GM18868 (cell line): Measurements from ENCODE around the gene UAP1L1.

ENCODE experiments used
- ATAC-seq: cut with Tn5 transposase; IDR thresholded peaks from one replicate; pipeline ENCODE4 v1.9.1; 2021; ENCODE audit warnings: mild to moderate bottlenecking, moderate library complexity; ENCODE audit not compliant: unreplicated experiment

The UAP1L1 gene

DNA sequence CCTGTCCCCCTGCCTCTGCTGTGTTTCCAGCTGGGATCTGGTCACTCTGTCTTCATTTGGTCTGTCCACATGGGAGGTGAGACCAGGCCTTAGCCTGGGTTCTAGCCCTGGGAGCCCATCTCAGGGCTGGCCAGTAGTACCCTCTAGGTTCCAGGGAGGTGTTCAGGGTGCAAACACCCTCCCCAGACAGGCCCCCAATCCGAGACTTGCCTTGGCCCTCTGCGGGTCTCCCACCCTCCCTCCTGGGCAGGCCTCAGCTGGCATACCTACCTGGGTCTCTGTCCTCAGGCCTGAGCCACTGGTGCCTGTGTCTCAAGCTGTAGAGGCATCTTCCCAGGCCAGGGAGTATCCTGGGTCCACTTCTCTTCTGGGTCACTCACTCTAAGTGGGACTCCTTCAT, 6.0 kb upstream of the UAP1L1 start:
- no peak for ATAC-seq

DNA sequence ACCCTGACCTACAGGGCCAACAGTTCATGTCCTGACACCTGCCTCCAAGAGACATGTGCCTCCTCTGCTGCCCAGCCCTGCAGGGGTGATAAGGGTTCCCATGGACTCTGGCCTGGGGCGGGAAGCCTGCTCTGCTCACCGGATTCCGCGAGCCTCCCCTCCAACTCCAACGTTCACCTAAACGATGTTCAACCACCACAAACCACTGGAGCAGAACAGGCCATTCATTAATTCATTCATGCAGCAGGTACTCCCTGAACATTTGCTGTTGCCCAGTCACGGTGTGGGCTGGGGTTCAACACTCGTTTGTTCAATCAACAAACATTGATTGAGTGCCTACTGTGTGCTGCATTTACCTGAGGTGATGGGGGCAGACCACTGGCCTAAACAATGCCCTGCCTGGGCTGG, 3.3 kb upstream of the UAP1L1 start:
- ATAC-seq: no peak

DNA sequence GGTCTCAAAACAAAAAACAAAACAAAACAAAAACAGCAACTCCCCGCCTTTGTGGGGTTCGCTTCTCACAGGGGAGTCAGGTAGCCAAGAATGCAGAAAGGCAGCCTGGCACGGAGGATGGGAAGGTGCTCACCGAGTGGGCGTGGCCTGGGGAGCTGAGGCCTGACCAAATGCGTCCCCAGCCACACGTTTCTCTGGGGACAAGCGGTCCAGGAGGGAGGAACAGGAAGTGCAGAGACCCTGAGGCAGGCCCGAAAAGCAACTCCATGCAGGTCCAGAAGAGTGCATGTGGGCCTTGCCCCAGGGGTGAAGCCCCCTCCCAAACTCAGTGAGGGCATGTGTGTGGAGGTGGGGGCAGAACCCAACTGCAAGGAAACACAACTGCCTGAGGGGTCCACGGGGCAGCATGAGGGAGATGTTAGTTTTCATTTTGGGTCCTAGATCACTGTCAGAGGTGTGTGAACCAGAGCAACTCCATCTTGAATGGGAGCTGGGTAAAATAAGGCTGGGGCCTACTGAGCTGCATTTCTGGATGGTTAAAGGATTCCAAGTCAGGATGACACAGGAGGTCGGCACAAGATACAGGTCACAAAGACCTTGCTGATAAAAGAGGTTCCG, 2.6 kb upstream of the UAP1L1 start:
- ATAC-seq: no peak

DNA sequence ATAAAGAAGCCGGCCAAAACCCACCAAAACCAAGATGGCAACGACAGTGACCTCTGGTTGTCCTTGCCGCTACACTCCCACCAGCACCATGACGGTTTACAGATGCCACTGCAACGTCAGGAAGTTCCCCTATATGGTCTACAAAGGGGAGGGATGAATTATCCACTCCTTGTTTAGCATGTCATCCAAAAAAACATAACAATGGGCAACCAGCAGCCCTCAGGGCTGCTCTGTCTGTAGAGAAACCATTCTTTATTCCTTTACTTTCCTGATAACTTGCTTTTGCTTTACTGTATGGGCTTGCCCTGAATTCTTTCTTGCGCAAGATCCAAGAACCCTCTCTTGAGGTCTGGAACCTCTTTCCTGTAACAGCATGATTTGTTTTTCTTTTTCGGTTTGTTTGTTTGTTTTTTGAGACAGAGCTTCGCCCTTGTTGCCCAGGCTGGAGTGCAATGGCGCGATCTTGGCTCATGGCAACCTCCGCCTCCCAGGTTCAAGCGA, 2.0 kb upstream of the UAP1L1 start:
- no peak for ATAC-seq

DNA sequence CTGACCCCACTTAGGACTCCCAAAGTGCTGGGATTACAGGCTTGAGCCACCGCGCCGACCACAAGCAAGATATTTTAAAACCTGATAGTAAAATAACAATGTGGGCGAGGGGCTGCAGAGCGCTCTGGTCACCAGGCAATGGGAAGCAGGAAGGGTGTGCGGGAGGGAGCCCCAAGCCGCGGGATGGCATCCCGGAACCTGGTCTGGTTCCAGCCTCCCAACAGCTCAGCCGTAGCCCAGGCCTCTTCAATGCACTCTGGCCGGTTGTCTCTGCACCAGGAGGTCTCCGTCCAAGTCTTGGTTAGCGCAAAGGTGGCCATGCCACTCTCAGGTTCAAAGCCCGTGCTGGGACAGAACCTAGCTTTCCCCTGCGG, 694 bp upstream of the UAP1L1 start:
- ATAC-seq: no peak

DNA sequence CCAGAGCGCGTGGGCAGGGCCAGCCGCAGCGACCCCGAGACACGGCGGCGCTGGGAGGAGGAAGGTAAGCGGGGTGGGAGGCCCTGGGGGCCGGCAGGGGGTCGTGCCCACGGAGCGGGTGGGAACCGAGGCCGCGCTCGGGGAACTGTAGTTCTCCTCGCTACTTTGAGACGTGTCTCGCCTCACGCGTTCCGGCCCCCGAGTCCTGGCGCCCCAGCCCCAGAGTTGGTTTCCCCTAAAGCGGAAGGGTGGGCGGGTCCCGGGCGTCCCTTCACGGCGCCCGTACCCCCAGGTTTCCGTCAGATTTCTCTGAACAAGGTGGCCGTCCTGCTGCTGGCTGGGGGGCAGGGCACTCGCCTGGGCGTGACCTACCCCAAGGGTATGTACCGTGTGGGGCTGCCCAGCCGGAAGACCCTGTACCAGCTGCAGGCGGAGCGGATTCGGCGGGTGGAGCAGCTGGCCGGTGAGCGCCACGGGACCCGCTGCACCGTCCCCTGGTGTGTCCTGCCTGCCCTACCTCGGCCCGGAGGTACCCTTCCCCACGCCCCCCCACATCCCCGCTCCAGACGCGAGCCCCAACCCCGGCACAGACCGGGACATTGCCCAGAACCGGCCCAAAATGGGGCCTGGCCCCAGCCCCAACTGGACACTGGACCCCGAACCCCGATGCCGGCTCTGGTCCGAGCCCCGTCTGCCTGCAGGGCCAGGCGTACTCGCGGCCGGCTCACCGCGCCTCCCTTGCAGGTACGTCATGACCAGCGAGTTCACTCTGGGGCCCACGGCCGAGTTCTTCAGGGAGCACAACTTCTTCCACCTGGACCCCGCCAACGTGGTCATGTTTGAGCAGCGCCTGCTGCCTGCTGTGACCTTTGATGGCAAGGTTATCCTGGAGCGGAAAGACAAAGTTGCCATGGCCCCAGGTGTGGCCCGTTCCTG, 709 bp downstream of the UAP1L1 start:
- ATAC-seq: no peak

DNA sequence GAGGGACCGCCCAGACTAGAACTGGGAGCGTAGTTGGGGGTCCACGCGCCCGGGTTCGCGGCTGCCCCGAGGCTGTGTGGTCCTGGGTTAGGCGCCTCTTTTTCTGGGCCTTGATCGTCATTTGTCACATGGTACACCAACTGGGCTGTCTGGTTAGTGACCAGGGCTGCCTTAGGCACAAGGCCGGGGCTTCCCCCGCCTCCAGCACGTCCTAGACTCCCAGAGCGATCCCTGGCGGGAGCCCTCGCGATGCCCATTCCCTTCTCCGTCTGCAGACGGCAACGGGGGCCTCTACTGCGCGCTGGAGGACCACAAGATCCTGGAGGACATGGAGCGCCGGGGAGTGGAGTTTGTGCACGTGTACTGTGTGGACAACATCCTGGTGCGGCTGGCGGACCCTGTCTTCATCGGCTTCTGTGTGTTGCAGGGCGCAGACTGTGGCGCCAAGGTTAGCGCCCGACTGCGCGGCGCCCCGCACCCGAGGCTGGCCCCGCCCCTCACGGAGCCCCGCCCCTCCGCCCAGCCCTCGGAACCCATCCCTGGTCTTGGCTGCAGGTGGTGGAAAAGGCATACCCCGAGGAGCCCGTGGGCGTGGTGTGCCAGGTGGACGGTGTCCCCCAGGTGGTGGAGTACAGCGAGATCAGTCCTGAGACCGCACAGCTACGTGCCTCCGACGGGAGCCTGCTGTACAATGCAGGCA, 1.5 kb downstream of the UAP1L1 start:
- ATAC-seq: no peak

DNA sequence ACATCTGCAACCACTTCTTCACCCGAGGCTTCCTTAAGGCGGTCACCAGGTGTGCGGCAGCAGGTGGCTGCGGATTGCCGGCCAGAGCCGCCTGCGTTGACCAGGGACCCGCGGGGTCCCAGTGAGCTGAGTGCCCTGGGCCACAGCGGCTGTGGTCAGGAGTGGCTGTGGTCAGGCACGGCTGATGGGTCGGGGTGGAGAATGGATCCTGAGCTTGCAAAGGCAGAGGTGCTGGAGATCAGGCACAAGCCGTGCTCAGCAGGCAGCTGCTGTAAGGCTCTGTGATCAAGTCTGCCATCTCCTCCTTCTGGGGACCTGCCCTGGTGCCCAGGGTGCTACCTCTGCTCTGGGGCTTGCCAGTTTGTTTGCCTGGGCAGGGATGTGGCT, 2.1 kb downstream of the UAP1L1 start:
- no peak for ATAC-seq

DNA sequence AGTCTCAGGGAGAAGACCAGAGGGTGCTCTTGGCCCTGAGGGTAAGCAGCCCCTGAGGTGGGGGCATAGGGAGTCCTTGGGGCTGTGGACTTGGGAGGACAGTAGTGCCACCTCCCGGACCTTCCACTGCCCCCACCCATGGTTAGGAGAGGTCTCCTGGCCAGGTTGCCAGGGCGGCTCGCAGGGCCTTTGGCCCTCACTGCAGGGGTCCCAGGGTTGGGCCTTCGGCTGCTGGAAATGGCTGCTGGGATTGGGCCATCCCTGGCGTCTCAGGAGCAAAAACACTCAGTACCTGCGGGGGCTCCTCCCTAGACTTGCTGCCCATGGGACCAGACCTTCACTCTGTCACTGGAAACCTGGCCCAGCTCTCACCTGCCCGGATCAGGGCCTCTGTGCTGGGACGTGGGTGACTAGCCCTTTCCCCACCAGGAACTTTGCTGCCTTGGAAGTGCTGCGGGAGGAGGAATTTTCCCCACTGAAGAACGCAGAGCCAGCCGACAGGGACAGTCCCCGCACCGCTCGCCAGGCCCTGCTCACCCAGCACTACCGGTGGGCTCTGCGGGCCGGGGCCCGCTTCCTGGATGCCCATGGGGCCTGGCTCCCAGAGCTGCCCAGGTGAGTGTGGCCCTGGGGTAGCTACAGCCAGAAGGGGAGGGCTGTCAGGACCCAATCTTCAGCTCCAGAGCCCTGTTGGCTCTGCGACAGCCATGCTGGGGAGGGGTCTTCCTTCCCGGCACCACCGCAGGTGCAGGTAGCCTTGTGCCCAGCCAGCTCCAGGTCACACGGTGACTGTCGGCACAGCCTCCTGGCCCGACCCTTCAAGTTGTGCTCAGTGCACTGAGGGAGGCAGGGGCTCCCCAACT, 3.2 kb downstream of the UAP1L1 start:
- no peak for ATAC-seq

DNA sequence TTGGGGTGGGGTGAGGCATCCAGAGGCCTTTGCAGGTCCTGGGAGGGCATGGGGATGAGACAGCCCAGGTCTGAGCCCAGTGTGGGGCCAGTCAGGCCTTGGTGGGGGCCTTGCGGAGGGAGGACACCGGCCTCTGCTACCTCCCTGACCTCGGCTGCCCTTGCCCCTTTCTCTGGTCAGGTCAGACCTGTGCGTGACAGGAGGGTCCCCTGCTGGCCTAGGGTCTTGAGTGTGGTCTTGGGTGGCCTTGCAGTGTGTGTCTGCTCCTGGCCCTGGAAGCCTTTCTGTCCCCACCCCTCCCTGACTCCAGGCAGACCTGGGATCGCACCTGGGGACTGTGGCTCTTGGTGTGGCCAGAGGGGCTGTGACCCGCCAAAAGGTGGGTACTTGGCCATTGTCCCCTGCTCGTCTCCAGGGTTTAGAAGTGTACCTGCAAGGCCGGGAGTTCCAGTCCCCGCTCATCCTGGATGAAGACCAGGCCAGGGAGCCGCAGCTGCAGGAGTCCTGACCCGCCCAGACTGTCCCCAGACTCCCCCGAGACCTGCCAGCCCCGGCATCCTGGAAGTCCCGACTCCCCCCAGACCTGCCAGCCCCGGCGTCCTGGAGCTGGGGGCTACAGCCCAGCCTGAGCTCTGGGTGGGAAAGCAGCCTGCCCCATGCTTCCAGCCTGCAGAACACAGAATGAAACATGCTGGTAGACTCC, 5.1 kb downstream of the UAP1L1 start:
- no peak for ATAC-seq

DNA sequence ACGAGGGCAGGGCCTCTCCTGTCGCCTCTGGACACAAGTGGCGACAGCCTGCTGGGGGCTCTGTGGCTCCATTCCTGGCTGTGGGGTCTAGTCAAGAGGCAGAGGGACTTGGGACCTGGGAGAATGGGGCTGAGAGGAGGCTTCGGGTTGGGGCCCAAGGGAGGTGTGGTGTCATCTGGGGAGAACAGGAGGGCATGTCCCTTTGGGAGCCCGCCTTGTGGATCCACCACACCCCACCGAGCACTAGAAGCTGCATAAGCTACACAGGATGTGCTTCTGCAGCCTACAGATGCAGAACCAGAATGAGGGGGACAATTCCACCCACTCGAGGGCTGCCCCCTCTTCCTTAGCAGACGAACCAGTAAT, 5.6 kb downstream of the UAP1L1 start:
- ATAC-seq: no peak

DNA sequence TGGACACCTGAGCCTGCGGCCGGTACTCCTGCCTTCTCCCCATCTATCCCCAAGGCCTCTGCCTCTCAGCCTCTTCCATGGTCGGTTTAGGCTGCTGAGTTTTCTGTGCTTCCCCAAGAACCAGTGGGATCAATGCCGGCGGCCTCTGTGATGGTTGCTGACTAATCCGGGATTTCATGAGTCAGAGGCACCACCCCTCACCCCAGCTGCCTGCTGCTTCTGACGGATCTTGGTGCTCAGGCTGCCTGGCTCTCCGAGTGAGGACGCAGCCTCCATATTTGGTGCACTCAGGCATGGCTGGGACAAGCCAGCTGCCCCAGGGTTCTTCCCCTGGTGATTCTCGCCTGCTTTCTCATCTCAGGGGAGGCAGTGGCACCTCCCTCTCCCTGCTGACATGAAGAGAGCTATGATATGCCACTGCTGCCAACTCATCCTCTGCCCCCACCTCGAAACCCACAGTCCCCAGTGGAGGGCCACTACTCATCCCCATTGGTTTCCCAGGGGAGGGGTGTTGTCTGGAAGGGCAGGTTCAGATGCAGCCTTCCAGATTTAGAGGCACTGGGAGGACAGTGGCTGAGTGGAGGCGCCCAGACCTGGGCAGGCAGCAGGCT, 6.2 kb downstream of the UAP1L1 start:
- ATAC-seq: peak; percentile 28

DNA sequence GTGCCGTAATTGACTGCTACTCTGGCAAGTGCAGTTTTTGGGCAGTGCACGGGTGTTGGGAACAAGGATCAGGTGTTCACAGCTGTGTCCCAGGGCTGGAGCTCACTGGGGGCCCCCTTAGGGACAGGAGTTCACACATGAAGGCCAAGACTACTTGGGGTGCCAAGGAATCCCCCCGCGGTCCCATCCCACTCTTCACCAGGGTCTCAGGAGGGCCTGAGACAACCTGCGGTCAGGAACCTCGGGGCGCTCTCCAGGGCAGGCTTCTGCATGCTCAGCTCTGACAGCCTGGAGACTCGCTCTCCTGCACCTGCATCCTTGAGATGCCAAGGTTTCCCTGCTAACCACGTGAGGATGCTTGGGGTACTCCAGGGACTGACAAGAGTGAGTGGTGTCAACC, 7.2 kb downstream of the UAP1L1 start:
- no peak for ATAC-seq

DNA sequence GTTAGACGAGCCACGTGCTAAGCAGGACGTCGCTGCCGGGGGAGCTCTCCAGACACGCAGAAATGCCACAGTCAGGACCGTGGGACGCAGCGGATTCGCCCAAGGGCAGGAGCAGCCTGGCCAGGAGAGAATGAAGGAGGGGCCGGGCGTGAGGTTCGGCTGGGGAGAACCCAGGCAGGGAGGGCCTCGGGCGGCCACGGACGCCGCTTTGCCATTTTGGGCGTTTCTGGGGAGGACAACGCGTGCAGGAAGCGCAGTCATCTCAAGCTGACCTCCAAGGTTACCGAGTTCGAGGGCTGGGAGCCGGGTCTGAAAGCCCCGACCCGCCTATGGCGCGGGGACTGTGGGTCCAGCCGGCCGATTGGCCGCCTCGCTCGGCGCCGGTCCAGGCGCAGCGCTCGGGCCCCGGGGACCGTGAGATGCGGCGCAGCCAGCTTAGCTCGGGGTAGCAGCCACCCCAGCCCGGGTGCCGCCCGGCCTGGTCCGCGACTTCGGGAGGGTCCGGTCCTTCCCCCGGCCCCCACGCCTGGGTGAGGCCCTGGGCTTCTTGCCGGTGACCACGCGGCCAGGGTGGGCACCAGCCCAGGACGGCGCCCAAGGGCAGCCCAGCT, 8.7 kb downstream of the UAP1L1 start:
- no peak for ATAC-seq

DNA sequence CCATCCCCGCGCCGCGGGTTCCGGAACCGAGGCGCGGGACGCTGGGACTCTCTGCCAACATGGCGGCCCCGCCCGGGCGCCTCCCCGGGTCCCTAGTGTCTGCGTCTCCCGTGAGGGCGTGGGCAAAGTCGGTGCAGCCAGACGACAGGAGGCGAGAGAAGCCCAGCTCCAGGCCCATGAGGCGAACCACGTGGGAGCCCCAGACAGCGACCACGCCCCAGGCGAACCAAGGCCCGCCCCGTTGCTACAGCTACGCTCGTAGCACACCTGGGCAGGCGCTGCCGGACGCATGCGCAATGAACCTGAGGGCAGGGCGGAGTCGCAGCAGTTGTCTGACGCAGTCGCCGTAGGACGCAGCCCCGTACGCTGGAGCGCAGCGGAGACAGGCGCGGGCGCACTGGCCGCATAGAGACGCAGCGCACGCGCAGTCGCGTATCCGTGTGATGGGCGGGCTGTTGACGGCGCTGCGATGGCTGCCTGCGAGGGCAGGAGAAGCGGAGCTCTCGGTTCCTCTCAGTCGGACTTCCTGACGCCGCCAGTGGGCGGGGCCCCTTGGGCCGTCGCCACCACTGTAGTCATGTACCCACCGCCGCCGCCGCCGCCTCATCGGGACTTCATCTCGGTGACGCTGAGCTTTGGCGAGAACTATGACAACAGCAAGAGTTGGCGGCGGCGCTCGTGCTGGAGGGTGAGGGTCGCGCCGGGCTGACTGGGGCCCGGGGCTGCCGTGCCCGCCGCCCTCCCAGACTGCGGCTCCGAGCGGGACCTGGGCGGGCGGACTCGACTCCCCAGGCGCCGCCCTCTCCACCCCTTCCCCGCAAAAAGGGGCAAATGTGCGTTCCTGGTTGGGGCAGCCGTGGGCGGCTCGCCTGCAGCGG, 9.5 kb downstream of the UAP1L1 start, which contains the start of gene MAN1B1:
TSS of gene MAN1B1 (plus strand) at position 455 of the 878 bp plus-strand sequence. CDS start at position 470, 15 bp downstream.
- ATAC-seq: peak; percentile 72

DNA sequence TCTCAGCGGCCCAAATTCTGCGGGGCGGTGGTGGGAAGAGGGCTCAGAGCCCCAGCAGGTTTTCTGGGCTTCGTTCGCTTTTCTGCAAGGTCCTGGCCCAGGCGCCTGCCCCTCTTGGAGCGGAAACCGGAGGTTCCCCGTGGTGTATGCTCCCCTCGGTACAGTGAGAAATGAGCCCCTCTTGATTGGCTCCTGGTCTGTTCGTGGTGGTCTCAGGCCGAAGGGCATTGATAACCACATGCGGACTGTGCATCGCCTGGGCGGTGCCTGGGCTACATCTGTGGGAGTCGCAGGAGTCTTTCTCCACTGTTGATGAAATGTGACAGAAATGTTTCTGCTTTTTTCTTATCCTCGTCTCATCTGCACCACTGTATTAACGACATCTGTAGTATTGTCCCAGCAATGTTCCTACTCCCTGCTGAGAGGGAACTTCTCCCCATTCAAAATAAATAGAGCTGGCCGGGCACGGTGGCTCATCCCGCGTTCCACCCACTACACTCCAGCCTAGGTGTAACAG, 10.2 kb downstream of the UAP1L1 start:
- ATAC-seq: no peak

DNA sequence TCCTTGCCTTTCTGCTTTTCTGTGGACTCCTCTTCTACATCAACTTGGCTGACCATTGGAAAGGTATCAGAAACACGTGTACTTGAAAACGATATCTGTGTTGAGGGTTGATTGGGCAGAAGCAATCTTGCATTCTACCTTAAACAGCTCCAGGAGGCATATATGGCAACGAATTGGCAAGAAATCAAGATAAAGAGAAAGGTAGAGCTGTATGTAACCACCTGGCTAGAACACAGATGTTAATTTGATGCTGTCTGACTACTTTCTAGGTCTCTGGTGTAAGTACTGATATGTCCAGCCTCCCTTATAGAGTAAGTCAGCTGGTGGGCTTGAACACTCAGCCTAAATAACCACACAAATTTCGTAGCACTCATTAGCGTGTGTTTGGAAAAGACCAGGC, 10.8 kb downstream of the UAP1L1 start:
- no peak for ATAC-seq
